Loucy (cell line): ENCODE measurements around the gene PPID.
"Not testable (repeated sequence)": the region's sequence is repeated elsewhere in the genome, so short reads cannot be mapped to it uniquely, and the experiment has no call there.

Source experiments
- H2AFZ ChIP-seq: fragments of 200-600 bp; sonication (generic); 2 replicates; pipeline ENCODE4 v1.6.0; 2016; ENCODE audit warnings: antibody characterized with exemption, mild to moderate bottlenecking, low read length, moderate library complexity
- H3F3A ChIP-seq: fragments of 200-600 bp; 2 replicates; pipeline ENCODE4 v1.6.0; 2016; ENCODE audit warnings: antibody characterized with exemption, low read depth, mild to moderate bottlenecking
- H3K27me3 ChIP-seq: fragments of 200-600 bp; sonication (generic); 2 replicates; pipeline ENCODE4 v1.6.1; 2014; ENCODE audit warnings: low read length, mild to moderate bottlenecking; ENCODE audit not compliant: insufficient read depth, poor library complexity, severe bottlenecking
- H3K36me3 ChIP-seq: fragments of 200-600 bp; sonication (generic); 2 replicates; pipeline ENCODE4 v1.6.1; 2016; ENCODE audit warnings: low read length; ENCODE audit not compliant: insufficient read depth
- H3K4me1 ChIP-seq: fragments of 200-600 bp; sonication (generic); 2 replicates; pipeline ENCODE4 v1.5.1; 2014; ENCODE audit warnings: low read length, mild to moderate bottlenecking; ENCODE audit not compliant: insufficient read depth, poor library complexity, severe bottlenecking
- H3K4me2 ChIP-seq: fragments of 200-600 bp; sonication (generic); 2 replicates; pipeline ENCODE4 v1.6.0; 2014; ENCODE audit warnings: antibody characterized with exemption, low read length, low read depth, mild to moderate bottlenecking; ENCODE audit not compliant: poor library complexity, severe bottlenecking
- H3K4me3 ChIP-seq: fragments of 200-600 bp; sonication (generic); 2 replicates; pipeline ENCODE4 v1.5.1; 2014; ENCODE audit warnings: low read length, mild to moderate bottlenecking, mixed read lengths; ENCODE audit not compliant: poor library complexity, severe bottlenecking
- H3K79me2 ChIP-seq: fragments of 200-600 bp; sonication (generic); 2 replicates; pipeline ENCODE4 v1.6.1; 2014; ENCODE audit warnings: low read length; ENCODE audit not compliant: insufficient read depth
- H3K9ac ChIP-seq: fragments of 200-600 bp; sonication (generic); 2 replicates; pipeline ENCODE4 v1.6.0; 2014; ENCODE audit warnings: mild to moderate bottlenecking, low read depth, low read length, moderate library complexity; ENCODE audit not compliant: poor library complexity, severe bottlenecking
- H3K9me2 ChIP-seq: fragments of 200-600 bp; sonication (generic); replicated peaks from 2 replicates; pipeline ENCODE4 v1.6.1; 2016; ENCODE audit warnings: low read depth, low read length, mixed read lengths
- H3K9me3 ChIP-seq: fragments of 200-600 bp; sonication (generic); 2 replicates; pipeline ENCODE4 v1.6.1; 2014; ENCODE audit warnings: mild to moderate bottlenecking, antibody characterized with exemption, low read length, low read depth; ENCODE audit not compliant: insufficient read depth
- H4K20me1 ChIP-seq: fragments of 200-600 bp; sonication (generic); 2 replicates; pipeline ENCODE4 v1.6.0; 2014; ENCODE audit warnings: antibody characterized with exemption, low read length, mild to moderate bottlenecking; ENCODE audit not compliant: insufficient read depth, poor library complexity, severe bottlenecking
- CTCF ChIP-seq: fragments of 200-600 bp; sonication (generic); conservative IDR thresholded peaks from 2 replicates; pipeline ENCODE4 v1.5.1; 2014; ENCODE audit warnings: mild to moderate bottlenecking, antibody characterized with exemption, low read length
- EZH2phosphoT487 ChIP-seq: fragments of 200-600 bp; IDR thresholded peaks from 2 replicates; pipeline ENCODE4 v1.6.1; 2018; ENCODE audit warnings: antibody characterized with exemption, mild to moderate bottlenecking, moderate library complexity, borderline replicate concordance

PPID gene

DNA sequence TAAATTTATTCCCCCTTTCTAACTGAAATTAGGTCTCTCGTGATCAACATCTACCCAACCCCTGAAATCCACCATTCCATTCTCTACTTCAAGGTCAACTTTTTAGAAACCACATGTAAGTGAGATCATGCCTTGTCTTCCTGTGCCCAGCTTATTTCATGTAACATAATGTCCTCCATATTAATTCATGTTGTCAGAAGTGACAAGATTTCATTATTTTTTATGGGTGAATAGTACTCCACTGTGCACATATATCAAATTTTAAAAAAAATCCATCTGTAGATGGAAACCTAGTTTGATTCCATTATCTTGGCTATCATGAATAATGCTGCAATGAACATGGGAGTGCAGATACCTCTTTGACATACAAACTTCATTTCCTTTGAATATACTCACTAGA is 1.5 kb downstream of the PPID start:
- H3K9ac ChIP-seq, result no peak overlapping the region
- peaks cover 31% of the 10 kb centered on the region; the same call in 1 of the 2 replicates for H3K36me3 ChIP-seq
- H3K27me3 ChIP-seq, result no peaks in the 10 kb centered on the region
- H3K4me3 ChIP-seq, result peak overlapping the region; percentile 99
- TF ChIP-seq EZH2phosphoT487 (no peak), CTCF (no peak)
- peak overlapping the region; percentile 73 for H3K4me2 ChIP-seq
- peaks cover 33% of the 10 kb centered on the region for H3K4me1 ChIP-seq
- H4K20me1 ChIP-seq, result peaks cover 23% of the 10 kb centered on the region
- H3K9me2 ChIP-seq, result no peaks in the 10 kb centered on the region
- no peaks in the 10 kb centered on the region for H3K9me3 ChIP-seq
- no peak overlapping the region for H2AFZ ChIP-seq
- H3F3A ChIP-seq, result no peaks in the 10 kb centered on the region
- H3K79me2 ChIP-seq, result peaks cover 56% of the 10 kb centered on the region

DNA sequence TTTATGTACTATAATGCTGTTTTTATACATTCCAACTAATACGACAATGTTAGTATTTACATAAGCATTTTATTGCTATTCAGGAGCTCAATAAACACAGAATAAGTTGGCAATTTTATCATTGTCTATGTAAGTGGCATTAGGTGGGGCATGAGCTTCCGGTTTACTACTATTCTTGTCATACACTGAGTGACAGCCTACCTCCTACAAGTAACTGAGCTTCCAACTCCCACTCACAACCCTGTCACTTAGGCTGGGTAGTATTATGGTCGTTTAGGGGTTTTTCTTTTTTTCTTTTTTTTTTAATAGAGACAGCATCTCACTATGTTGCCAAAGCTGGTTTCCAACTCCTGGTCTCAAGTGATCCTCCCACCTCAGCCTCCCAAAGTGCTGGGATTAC is 7.4 kb downstream of the PPID start:
- Histone ChIP-seq H3K4me1 (peaks cover 21% of the 10 kb centered on the region), H4K20me1 (peaks cover 5% of the 10 kb centered on the region), H3K4me3 (no peak overlapping the region), H3K4me2 (no peak overlapping the region), H3K36me3 (peaks cover 82% of the 10 kb centered on the region), H3K79me2 (peaks cover 31% of the 10 kb centered on the region), H3K27me3 (no peaks in the 10 kb centered on the region), H3K9ac (no peak overlapping the region), H3K9me3 (no peaks in the 10 kb centered on the region), H3F3A (no peaks in the 10 kb centered on the region), H2AFZ (no peak overlapping the region), H3K9me2 (no peaks in the 10 kb centered on the region)
- TF ChIP-seq CTCF (no peak), EZH2phosphoT487 (no peak)

DNA sequence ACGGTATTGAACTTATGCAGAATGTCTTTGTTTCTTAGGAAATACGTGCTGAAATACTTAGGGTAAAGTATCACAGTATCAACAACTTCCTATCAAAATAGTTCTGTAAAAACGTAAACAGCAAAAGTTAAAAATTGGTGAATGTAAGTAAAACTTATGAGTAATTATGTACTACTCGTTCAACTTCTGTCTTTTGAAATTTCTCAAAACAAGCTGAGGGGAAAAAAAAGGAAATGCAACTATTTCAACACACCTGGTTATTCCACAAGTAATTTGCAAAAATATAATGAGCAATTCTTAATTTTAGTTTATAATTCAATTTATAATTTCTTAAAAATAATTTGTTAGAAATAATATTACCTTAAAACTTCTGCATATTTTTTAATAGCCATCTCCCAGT is 8.3 kb downstream of the PPID start:
- peaks cover 5% of the 10 kb centered on the region for H4K20me1 ChIP-seq
- H3K9ac ChIP-seq, result no peak overlapping the region
- no peaks in the 10 kb centered on the region for H3K9me3 ChIP-seq
- H3K4me1 ChIP-seq, result peaks cover 20% of the 10 kb centered on the region
- H3K36me3 ChIP-seq, result peaks cover 90% of the 10 kb centered on the region
- TF ChIP-seq CTCF, result no peak
- no peak for TF ChIP-seq EZH2phosphoT487
- H3K27me3 ChIP-seq, result no peaks in the 10 kb centered on the region
- no peak overlapping the region for H2AFZ ChIP-seq
- H3K4me3 ChIP-seq, result no peak overlapping the region
- peaks cover 24% of the 10 kb centered on the region; the same call in 1 of the 2 replicates for H3K79me2 ChIP-seq
- no peaks in the 10 kb centered on the region for H3F3A ChIP-seq
- no peaks in the 10 kb centered on the region for H3K9me2 ChIP-seq
- no peak overlapping the region for H3K4me2 ChIP-seq

DNA sequence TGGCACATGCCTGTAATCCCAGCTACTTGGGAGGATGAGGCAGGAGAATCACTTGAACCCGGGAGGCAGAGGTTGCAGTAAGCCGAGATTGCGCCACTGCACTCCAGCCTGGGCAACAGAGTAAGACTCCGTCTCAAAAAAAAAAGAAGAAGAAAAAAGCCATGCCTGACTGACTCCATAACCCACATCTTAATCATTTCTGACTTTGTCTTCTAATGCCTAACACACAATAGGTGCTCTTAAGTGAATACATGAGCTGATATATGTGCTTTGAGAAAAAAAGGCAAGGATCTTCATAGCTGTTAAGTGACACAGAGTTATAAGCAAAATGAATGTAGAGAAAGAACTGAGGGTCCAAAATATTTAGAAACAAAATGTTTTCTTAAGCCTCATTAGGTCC is 10.6 kb downstream of the PPID start:
- not testable (repeated sequence) for H3K4me3 ChIP-seq, H3K4me2 ChIP-seq, H3K27me3 ChIP-seq, H3K79me2 ChIP-seq, H4K20me1 ChIP-seq, H3K9me2 ChIP-seq, H3K9ac ChIP-seq, H3K4me1 ChIP-seq, H3F3A ChIP-seq, H2AFZ ChIP-seq, H3K9me3 ChIP-seq
- H3K36me3 ChIP-seq, result peaks cover 91% of the 10 kb centered on the region
